OCI-LY3 (cell line): Measurements from ENCODE around the gene HS3ST3B1.

Source experiments
- H2AFZ ChIP-seq: fragments of 200-600, 300-600 bp; shearing (Covaris generic); 2 replicates; pipeline ENCODE4 v1.6.0; 2014; ENCODE audit warnings: antibody characterized with exemption, low read depth, low read length
- H3K27ac ChIP-seq: fragments of 200-600, 300-600 bp; sonication (generic); 2 replicates; pipeline ENCODE4 v1.5.1; 2014; ENCODE audit warnings: mild to moderate bottlenecking, low read length, moderate library complexity, mixed read lengths
- H3K27me3 ChIP-seq: fragments of 200-600, 300-600 bp; sonication (generic); 2 replicates; pipeline ENCODE4 v1.6.1; 2014; ENCODE audit warnings: low read depth, low read length, mixed read lengths
- H3K36me3 ChIP-seq: fragments of 200-600, 300-600 bp; sonication (generic); replicated peaks from 2 replicates; pipeline ENCODE3; 2014; ENCODE audit warnings: low read depth, low read length, mixed read lengths
- H3K4me1 ChIP-seq: fragments of 300-600, 200-600 bp; sonication (generic); 2 replicates; pipeline ENCODE4 v1.6.1; 2014; ENCODE audit warnings: low read length, mixed read lengths
- H3K4me2 ChIP-seq: fragments of 200-600, 300-600 bp; sonication (generic); 2 replicates; pipeline ENCODE4 v1.6.1; 2014; ENCODE audit warnings: low read length, mixed read lengths
- H3K4me3 ChIP-seq: fragments of 300-600, 200-600 bp; sonication (generic); 2 replicates; pipeline ENCODE4 v1.5.1; 2014; ENCODE audit warnings: antibody characterized with exemption, mild to moderate bottlenecking, low read length, moderate library complexity
- H3K79me2 ChIP-seq: fragments of 300-600, 200-600 bp; shearing (Covaris generic); 2 replicates; pipeline ENCODE4 v1.6.1; 2014; ENCODE audit warnings: mild to moderate bottlenecking, low read length, mixed read lengths
- H3K9ac ChIP-seq: fragments of 300-600, 200-600 bp; shearing (Covaris generic); 2 replicates; pipeline ENCODE4 v1.6.0; 2014; ENCODE audit warnings: mild to moderate bottlenecking, low read length, moderate library complexity
- H3K9me3 ChIP-seq: fragments of 200-600, 300-600 bp; shearing (Covaris generic); 2 replicates; pipeline ENCODE4 v1.6.1; 2014; ENCODE audit warnings: low read length, mixed read lengths; ENCODE audit not compliant: insufficient read depth
- H4K20me1 ChIP-seq: fragments of 200-600, 300-600 bp; sonication (generic); 2 replicates; pipeline ENCODE4 v1.6.1; 2016; ENCODE audit warnings: low read length, mixed read lengths; ENCODE audit not compliant: insufficient read depth
- CTCF ChIP-seq: fragments of 200-600, 300-600 bp; sonication (generic); IDR thresholded peaks from 2 replicates; pipeline ENCODE4 v1.5.1; 2014; ENCODE audit warnings: antibody characterized with exemption, low read length, low read depth
- EZH2phosphoT487 ChIP-seq: fragments of 200-600 bp; shearing (Covaris generic); IDR thresholded peaks from 2 replicates; pipeline ENCODE4 v1.6.1; 2018; ENCODE audit warnings: antibody characterized with exemption, mixed run types, low read depth

The HS3ST3B1 gene

GRCh38 chr17:14310101-14310500, 9.2 kb downstream of the HS3ST3B1 start:
- Histone ChIP-seq H3K4me1 (no peaks in the 10 kb centered on the region), H3K9me3 (no peaks in the 10 kb centered on the region), H3K27ac (no peak overlapping the region), H3K27me3 (no peaks in the 10 kb centered on the region), H3K4me2 (no peak overlapping the region), H3K4me3 (no peak overlapping the region), H3K9ac (no peak overlapping the region), H3K79me2 (no peaks in the 10 kb centered on the region), H4K20me1 (no peaks in the 10 kb centered on the region), H3K36me3 (no peaks in the 10 kb centered on the region), H2AFZ (no peak overlapping the region)
- TF ChIP-seq CTCF (no peak), EZH2phosphoT487 (no peak)

GRCh38 chr17:14310605-14311004, 9.7 kb downstream of the HS3ST3B1 start:
- Histone ChIP-seq H3K9ac (no peak overlapping the region), H3K36me3 (no peaks in the 10 kb centered on the region), H3K27ac (no peak overlapping the region), H3K4me1 (no peaks in the 10 kb centered on the region), H4K20me1 (no peaks in the 10 kb centered on the region), H3K27me3 (no peaks in the 10 kb centered on the region), H3K4me2 (no peak overlapping the region), H3K4me3 (no peak overlapping the region), H3K79me2 (no peaks in the 10 kb centered on the region), H2AFZ (no peak overlapping the region), H3K9me3 (no peaks in the 10 kb centered on the region)
- TF ChIP-seq EZH2phosphoT487 = no peak
- no peak for TF ChIP-seq CTCF

DNA sequence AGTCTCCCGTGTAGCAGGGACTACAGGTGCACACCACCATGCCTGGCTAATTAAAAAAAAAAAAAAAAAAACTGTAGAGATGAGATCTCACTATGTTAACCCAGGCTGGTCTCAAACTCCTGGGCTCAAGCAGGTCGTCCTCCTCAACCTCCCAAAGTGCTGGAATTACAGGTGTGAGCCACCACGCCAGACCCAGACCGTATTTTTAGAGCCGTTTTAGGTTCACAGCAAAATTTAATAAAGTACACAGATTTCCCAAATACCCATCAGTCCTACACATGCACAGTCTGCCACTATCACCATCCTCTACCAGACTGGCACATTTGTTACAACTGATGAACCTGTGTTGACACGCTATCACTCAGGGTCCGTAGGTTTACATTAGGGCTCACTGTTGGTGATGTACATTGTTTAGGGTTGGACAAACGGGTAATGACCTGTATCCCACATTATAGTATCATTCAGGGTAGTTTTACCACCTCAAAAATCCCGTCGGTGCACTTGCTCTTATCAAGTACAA, 10.4 kb downstream of the HS3ST3B1 start:
- H3K4me3 ChIP-seq = no peak overlapping the region
- H3K36me3 ChIP-seq = no peaks in the 10 kb centered on the region
- no peak overlapping the region for H3K9ac ChIP-seq
- H3K4me2 ChIP-seq = no peak overlapping the region
- H3K79me2 ChIP-seq = no peaks in the 10 kb centered on the region
- H3K9me3 ChIP-seq = no peaks in the 10 kb centered on the region
- no peaks in the 10 kb centered on the region for H3K4me1 ChIP-seq
- H3K27me3 ChIP-seq = no peaks in the 10 kb centered on the region
- TF ChIP-seq EZH2phosphoT487 = no peak
- TF ChIP-seq CTCF = no peak
- no peak overlapping the region for H2AFZ ChIP-seq
- H3K27ac ChIP-seq = no peak overlapping the region
- no peaks in the 10 kb centered on the region for H4K20me1 ChIP-seq

DNA sequence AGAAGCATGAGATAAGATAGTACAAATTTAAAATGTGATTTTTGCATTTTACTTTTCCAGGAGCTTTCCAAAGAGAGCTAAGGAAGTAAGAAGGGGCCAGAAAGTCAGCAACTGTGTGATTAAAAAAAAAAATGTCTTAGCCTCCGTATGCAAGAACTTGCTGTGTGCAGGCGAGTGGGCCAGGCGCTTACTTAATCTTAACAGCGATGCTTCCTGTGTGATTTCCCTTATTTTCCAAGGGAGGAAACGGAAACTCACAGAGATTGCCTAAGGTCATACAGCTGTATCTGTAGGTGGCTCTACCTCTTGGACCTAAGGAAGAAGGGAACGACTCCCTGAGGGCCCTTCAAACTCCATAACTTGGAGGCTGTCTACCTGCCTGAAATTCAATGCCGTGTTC, 11.1 kb downstream of the HS3ST3B1 start:
- Histone ChIP-seq H3K27ac (no peak overlapping the region), H3K9ac (no peak overlapping the region), H3K9me3 (no peaks in the 10 kb centered on the region), H2AFZ (no peak overlapping the region), H4K20me1 (no peaks in the 10 kb centered on the region), H3K4me1 (no peaks in the 10 kb centered on the region), H3K4me3 (no peak overlapping the region), H3K4me2 (no peak overlapping the region), H3K36me3 (no peaks in the 10 kb centered on the region), H3K79me2 (no peaks in the 10 kb centered on the region), H3K27me3 (no peaks in the 10 kb centered on the region)
- no peak for TF ChIP-seq EZH2phosphoT487
- no peak for TF ChIP-seq CTCF
